Vagina (tissue), 2 donors: ENCODE measurements around the gene PTPRN2. TPM values are rescaled to one million over a fixed set of nuclear protein-coding genes. Genes with fewer than 3 reads are reported as not detected.
"Not testable (repeated sequence)": the region's sequence is repeated elsewhere in the genome, so short reads cannot be mapped to it uniquely, and the experiment has no call there.

Source experiments
- DNase-seq, 2 donors: peaks; one replicate each; pipeline ENCODE4 v3.0.0-alpha.2; 2017; ENCODE audit errors: extremely low spot score in 2 of 2
- H3K27ac ChIP-seq: fragments of 200-600 bp; sonication (generic); one replicate; pipeline ENCODE4 v1.5.1; 2019
- H3K27me3 ChIP-seq: fragments of 200-600 bp; sonication (generic); one replicate; pipeline ENCODE4 v1.5.1; 2019
- H3K36me3 ChIP-seq, 2 donors: fragments of 200-600 bp; sonication (generic); one replicate each; pipeline ENCODE4 v1.5.1; 2017 to 2019
- H3K4me1 ChIP-seq: fragments of 200-600 bp; sonication (generic); one replicate; pipeline ENCODE4 v1.5.1; 2019
- H3K4me3 ChIP-seq, 2 donors: fragments of 200-600 bp; sonication (generic); 1 replicate in 1 of 2; 2 replicates in 1 of 2; pipeline ENCODE4 v1.5.1; 2016 to 2019
- H3K9me3 ChIP-seq: fragments of 200-600 bp; sonication (generic); one replicate; pipeline ENCODE4 v1.5.1; 2019
- CTCF ChIP-seq, 3 experiments: fragments of 450-650 bp in 2 of 3; fragments of 200-600 bp in 1 of 3; sonication (generic) in 1 of 3; IDR thresholded peaks; one replicate each; pipeline ENCODE4 v1.5.1; 2017 to 2019; ENCODE audit warnings: antibody characterized with exemption in 3 of 3, mild to moderate bottlenecking in 2 of 3, moderate library complexity in 2 of 3
- POLR2A ChIP-seq, 2 donors: fragments of 450-650 bp; IDR thresholded peaks; one replicate each; pipeline ENCODE4 v1.6.1; 2017; ENCODE audit warnings: antibody characterized with exemption in 2 of 2, mild to moderate bottlenecking in 2 of 2, moderate library complexity in 2 of 2
- POLR2AphosphoS5 ChIP-seq, 2 donors: sonication (generic); formaldehyde crosslinking; IDR thresholded peaks; one replicate each; pipeline ENCODE4 v1.9.0; 2017; ENCODE audit warnings: antibody characterized with exemption in 2 of 2, mild to moderate bottlenecking in 2 of 2, low read depth in 1 of 2; ENCODE audit not compliant: insufficient read depth in 1 of 2
- intact Hi-C: fragments of 100-400 bp; cut with DNase I; formaldehyde crosslinking; loops from one replicate; pipeline ENCODE4 v1.15.1; 2023
- total RNA-seq: library from RNA; depleted of rRNA; stranded (reverse); fragments of >200 nt; gene quantifications from one replicate; pipeline ENCODE4 v1.2.3, GENCODE V29; 2016

PTPRN2 gene
- total RNA-seq, 1 donor from 2014 or later: 7.4 TPM

DNA sequence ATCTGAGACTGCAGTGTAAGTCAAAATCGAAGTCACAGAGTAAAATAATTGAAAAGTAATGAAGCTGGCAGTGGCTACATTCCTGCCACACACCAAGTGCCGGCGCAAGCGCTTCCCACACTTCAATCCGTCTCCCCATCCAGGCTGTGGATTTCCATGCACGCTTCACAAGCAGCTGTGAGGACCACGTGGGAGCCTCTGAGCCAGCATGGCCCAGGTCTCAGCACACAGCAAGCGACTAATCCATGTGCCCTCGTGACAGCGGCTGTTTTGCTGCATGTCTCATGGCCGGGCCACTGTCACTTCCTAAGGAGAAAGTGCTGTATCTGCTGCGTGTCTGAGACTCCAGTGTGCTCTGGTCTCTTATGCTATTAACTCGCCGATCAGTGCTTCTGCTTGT, 683.9 kb downstream of the PTPRN2 start:
- no peaks in the 10 kb centered on the region for H3K27me3 ChIP-seq
- no peaks in the 10 kb centered on the region for H3K9me3 ChIP-seq
- TF ChIP-seq POLR2AphosphoS5 (IDR thresholded peaks at IDR 0.05; ENCODE audit: insufficient read depth in 1 of 2, low read depth in 1 of 2) (no peak), POLR2A (IDR thresholded peaks at IDR 0.05) (no peak), CTCF (IDR thresholded peaks at IDR 0.05) (no peak)
- no peak overlapping the region for H3K27ac ChIP-seq
- DNase-seq: no peak
- intact Hi-C loops: no loop called here
- H3K36me3 ChIP-seq: no peaks in the 10 kb centered on the region
- no peak overlapping the region for H3K4me3 ChIP-seq
- H3K4me1 ChIP-seq: peaks cover 11% of the 10 kb centered on the region

DNA sequence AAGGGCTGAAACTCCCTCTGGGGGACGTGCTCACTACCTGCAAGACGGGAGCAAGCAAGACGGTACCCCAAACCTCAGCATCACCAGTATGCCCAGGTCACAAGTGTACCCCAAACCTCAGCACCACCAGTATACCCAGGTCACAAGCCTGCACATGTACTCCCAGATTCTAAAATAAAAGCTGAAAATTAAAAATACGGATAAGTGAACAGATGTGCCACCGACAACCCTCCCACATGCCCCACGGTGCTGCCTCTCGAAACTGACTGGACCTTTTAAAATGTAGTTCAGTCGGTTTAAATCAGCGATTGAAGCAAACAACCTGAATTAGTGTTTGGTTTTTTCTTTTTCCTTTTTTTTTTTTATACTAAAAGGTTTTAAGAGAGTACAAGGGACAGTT, 684.3 kb downstream of the PTPRN2 start:
- no peak for DNase-seq
- Histone ChIP-seq H3K27ac (no peak overlapping the region), H3K9me3 (no peaks in the 10 kb centered on the region), H3K27me3 (no peaks in the 10 kb centered on the region), H3K4me1 (peaks cover 11% of the 10 kb centered on the region), H3K36me3 (no peaks in the 10 kb centered on the region), H3K4me3 (no peak overlapping the region)
- intact Hi-C loops: no loop called here
- no peak for TF ChIP-seq POLR2A (IDR thresholded peaks at IDR 0.05)
- TF ChIP-seq POLR2AphosphoS5 (IDR thresholded peaks at IDR 0.05; ENCODE audit: insufficient read depth in 1 of 2, low read depth in 1 of 2): no peak
- no peak for TF ChIP-seq CTCF (IDR thresholded peaks at IDR 0.05)

GRCh38 chr7:157901816-157902610, 685.6 kb downstream of the PTPRN2 start:
- H3K4me1 ChIP-seq: peaks cover 11% of the 10 kb centered on the region
- H3K36me3 ChIP-seq, H3K27ac ChIP-seq, DNase-seq, intact Hi-C loops, H3K27me3 ChIP-seq, H3K4me3 ChIP-seq, H3K9me3 ChIP-seq: not testable (repeated sequence)

- no peak overlapping the region for H3K4me3 ChIP-seq
- H3K27ac ChIP-seq: no peak overlapping the region
- TF ChIP-seq POLR2A (IDR thresholded peaks at IDR 0.05) (no peak), POLR2AphosphoS5 (IDR thresholded peaks at IDR 0.05; ENCODE audit: insufficient read depth in 1 of 2, low read depth in 1 of 2) (no peak), CTCF (IDR thresholded peaks at IDR 0.05) (no peak)
- H3K4me1 ChIP-seq: peaks cover 9% of the 10 kb centered on the region
- DNase-seq: no peak
- H3K9me3 ChIP-seq: no peaks in the 10 kb centered on the region
- H3K36me3 ChIP-seq: no peaks in the 10 kb centered on the region
- no peaks in the 10 kb centered on the region for H3K27me3 ChIP-seq
- intact Hi-C loops: no loop called here
Observed at GRCh38 chr7:157901166-157901565, 686.5 kb downstream of the PTPRN2 start.

GRCh38 chr7:157900556-157900955, 687.1 kb downstream of the PTPRN2 start:
- DNase-seq: no peak
- Histone ChIP-seq H3K36me3 (no peaks in the 10 kb centered on the region), H3K4me3 (no peak overlapping the region), H3K9me3 (no peaks in the 10 kb centered on the region), H3K27ac (no peak overlapping the region), H3K4me1 (peaks cover 5% of the 10 kb centered on the region), H3K27me3 (no peaks in the 10 kb centered on the region)
- TF ChIP-seq CTCF (IDR thresholded peaks at IDR 0.05): no peak
- TF ChIP-seq POLR2AphosphoS5 (IDR thresholded peaks at IDR 0.05; ENCODE audit: insufficient read depth in 1 of 2, low read depth in 1 of 2): no peak
- TF ChIP-seq POLR2A (IDR thresholded peaks at IDR 0.05): no peak
- intact Hi-C loops: no loop called here
